Pancreas (tissue), 10 donors: ENCODE data around the gene HRG. TPM values are rescaled to one million over a fixed set of nuclear protein-coding genes. Genes with fewer than 3 reads are reported as not detected.
A peak's percentile ranks its signal among the peaks of the same experiment; 100 is the strongest.

ENCODE experiments used
- ATAC-seq, 4 donors: fragments of 200-7000 bp; cut with Tn5 transposase; one replicate each; pipeline versions ENCODE4 v1.8.0 to v1.9.1; 2020; ENCODE audit warnings: mild to moderate bottlenecking in 4 of 4, moderate library complexity in 4 of 4
- DNase-seq, 6 donors: peaks; one replicate each; pipeline ENCODE4 v3.0.0-alpha.2; 2020
- FAIRE-seq: peaks from 2 replicates; lab custom pipeline; 2012; peaks lifted over from hg19 to GRCh38; lab: Jason Lieb, UNC
- H3K27ac ChIP-seq, 4 donors: fragments of 200-600 bp; sonication (generic); 1 replicate in 3 of 4; 2 replicates in 1 of 4; pipeline versions ENCODE4 v1.5.0 to v1.8.0; 2020
- H3K27me3 ChIP-seq, 4 donors: fragments of 200-600 bp; one replicate each; pipeline ENCODE4 v1.8.0; 2021
- H3K36me3 ChIP-seq, 3 donors: fragments of 200-600 bp; sonication (generic) in 1 of 3; one replicate each; pipeline versions ENCODE4 v1.5.0 to v1.8.0; 2020 to 2021
- H3K4me1 ChIP-seq, 3 donors: fragments of 200-600 bp; one replicate each; pipeline ENCODE4 v1.8.0; 2021
- H3K4me3 ChIP-seq, 4 donors: fragments of 200-600 bp; sonication (generic) in 2 of 4; one replicate each; pipeline versions ENCODE4 v1.5.0 to v1.8.0; 2020 to 2021
- H3K9me3 ChIP-seq, 4 donors: fragments of 200-600 bp; one replicate each; pipeline ENCODE4 v1.8.0; 2021
- WGBS, 2 donors: extraction: QIAGEN DNeasy Blood & Tissue Kit; methylation state at CpG; one replicate each; pipeline ENCODE4 v1.1.7; 2013; 5-methylcytosine and 5-hydroxymethylcytosine counted together
- intact Hi-C, 3 donors: fragments of 100-400 bp; cut with DNase I; formaldehyde crosslinking; loops; one replicate each; pipeline versions ENCODE4 v1.11.1 to v1.14.2; 2022
- polyA plus RNA-seq, 2 donors: library from polyadenylated mRNA; stranded (reverse); fragments of 200-250 nt; gene quantifications; one replicate each; pipeline ENCODE4 v1.2.3, GENCODE V29; 2013
- total RNA-seq, 6 donors: library from RNA; stranded (reverse); fragmentation: NEBNext Ultra II Directional in 4 of 6; extraction: Animal tissue kit (Norgen Biotek cat#: 25700) in 4 of 6; gene quantifications; one replicate each; pipeline versions ENCODE4 v1.2.1 to v1.2.4, GENCODE V29; 2021 to 2023
- TF ChIP-seq, protein P1 (sequence below), 4 donors: fragments of 200-600 bp; sonication (generic) in 3 of 4; IDR thresholded peaks; one replicate each; pipeline versions ENCODE4 v1.5.0 to v1.8.0; 2021; ENCODE audit warnings: antibody characterized with exemption in 4 of 4
- donor health status: healthy with polysubstance abuse.
- donor health status: DM: no; HTN: no; CAD: no; lungs with moderate emphysema.
- donor health status: DM: no; HTN: no; CAD: no.
- donor health status: control.
- donor health status: control.
- donor health status: Bipolar disorder and iron deficiency.
- donor health status: DM: yes; HTN: yes; CAD: no.
- donor health status: DM: no; HTN: no; CAD: no.
- donor health status: DM: no; HTN: no; CAD: no.
- donor health status: DM: yes; HTN: yes; CAD: no.

HRG gene, protein sequence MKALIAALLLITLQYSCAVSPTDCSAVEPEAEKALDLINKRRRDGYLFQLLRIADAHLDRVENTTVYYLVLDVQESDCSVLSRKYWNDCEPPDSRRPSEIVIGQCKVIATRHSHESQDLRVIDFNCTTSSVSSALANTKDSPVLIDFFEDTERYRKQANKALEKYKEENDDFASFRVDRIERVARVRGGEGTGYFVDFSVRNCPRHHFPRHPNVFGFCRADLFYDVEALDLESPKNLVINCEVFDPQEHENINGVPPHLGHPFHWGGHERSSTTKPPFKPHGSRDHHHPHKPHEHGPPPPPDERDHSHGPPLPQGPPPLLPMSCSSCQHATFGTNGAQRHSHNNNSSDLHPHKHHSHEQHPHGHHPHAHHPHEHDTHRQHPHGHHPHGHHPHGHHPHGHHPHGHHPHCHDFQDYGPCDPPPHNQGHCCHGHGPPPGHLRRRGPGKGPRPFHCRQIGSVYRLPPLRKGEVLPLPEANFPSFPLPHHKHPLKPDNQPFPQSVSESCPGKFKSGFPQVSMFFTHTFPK
- total RNA-seq (under 1 TPM in 1 of 6 donors, not detected in 5; 0.16 TPM), polyA plus RNA-seq (not detected)

- H3K4me3 ChIP-seq: no peak within 1 kb of the TSS
- intact Hi-C loops: no loop called here
- ATAC-seq (no peak), DNase-seq (no peak), FAIRE-seq (no peak)
- 46 to 54% methylated on average over 8 of the region's 8 CpGs for WGBS, 2 donors
- H3K27me3 ChIP-seq: no peaks in the 10 kb centered on the region
- H3K9me3 ChIP-seq: no peaks in the 10 kb centered on the region
- no peaks in the 10 kb centered on the region for H3K4me1 ChIP-seq
- TF ChIP-seq, protein P1, sequence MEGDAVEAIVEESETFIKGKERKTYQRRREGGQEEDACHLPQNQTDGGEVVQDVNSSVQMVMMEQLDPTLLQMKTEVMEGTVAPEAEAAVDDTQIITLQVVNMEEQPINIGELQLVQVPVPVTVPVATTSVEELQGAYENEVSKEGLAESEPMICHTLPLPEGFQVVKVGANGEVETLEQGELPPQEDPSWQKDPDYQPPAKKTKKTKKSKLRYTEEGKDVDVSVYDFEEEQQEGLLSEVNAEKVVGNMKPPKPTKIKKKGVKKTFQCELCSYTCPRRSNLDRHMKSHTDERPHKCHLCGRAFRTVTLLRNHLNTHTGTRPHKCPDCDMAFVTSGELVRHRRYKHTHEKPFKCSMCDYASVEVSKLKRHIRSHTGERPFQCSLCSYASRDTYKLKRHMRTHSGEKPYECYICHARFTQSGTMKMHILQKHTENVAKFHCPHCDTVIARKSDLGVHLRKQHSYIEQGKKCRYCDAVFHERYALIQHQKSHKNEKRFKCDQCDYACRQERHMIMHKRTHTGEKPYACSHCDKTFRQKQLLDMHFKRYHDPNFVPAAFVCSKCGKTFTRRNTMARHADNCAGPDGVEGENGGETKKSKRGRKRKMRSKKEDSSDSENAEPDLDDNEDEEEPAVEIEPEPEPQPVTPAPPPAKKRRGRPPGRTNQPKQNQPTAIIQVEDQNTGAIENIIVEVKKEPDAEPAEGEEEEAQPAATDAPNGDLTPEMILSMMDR (IDR thresholded peaks at IDR 0.05): no peak
- no peaks in the 10 kb centered on the region for H3K36me3 ChIP-seq
- H3K27ac ChIP-seq: no peak within 1 kb of the TSS
These were observed at the start of gene HRG for GRCh38 chr3:186665625-186666188. HRG (plus strand) TSS chr3:186666014; CDS start chr3:186666032, 18 bp downstream.

GRCh38 chr3:186616299-186616617 is 49.6 kb upstream of the HRG start:
- intact Hi-C loops: loop anchor here in 1 of 3 donors (10.0 kb wide), 1 partner anchor 139 kb away; no protein-coding TSS in a partner anchor
- no peaks in the 10 kb centered on the region for H3K27me3 ChIP-seq
- FAIRE-seq (no peak), ATAC-seq (no peak), DNase-seq (no peak)
- TF ChIP-seq, protein P1 (IDR thresholded peaks at IDR 0.05): no peak
- H3K4me3 ChIP-seq: no peak overlapping the region
- H3K27ac ChIP-seq: no peak overlapping the region
- no peaks in the 10 kb centered on the region for H3K36me3 ChIP-seq
- H3K4me1 ChIP-seq: peaks cover 0 to 4% (median 0%) of the 10 kb centered on the region in 3 donors
- H3K9me3 ChIP-seq: no peaks in the 10 kb centered on the region
- 73 to 85% methylated on average over 8 of the region's 8 CpGs for WGBS, 2 donors

- TF ChIP-seq, protein P1 (IDR thresholded peaks at IDR 0.05): peak; percentile 85 to 94 (median 92)
- no peaks in the 10 kb centered on the region for H3K27me3 ChIP-seq
- intact Hi-C loops: loop anchor here in 1 of 3 donors (10.0 kb wide), 1 partner anchor 138 kb away; no protein-coding TSS in a partner anchor
- H3K4me1 ChIP-seq: peaks cover 0 to 4% (median 0%) of the 10 kb centered on the region in 3 donors
- ATAC-seq: peak; percentile 97 to 99 (median 98)
- H3K4me3 ChIP-seq: peak overlapping the region in 2 of 4 donors; percentile 10 to 21
- 14 to 17% methylated on average over 30 to 31 of the region's 31 CpGs for WGBS, 2 donors
- H3K27ac ChIP-seq: no peak overlapping the region
- no peak for FAIRE-seq
- H3K36me3 ChIP-seq: no peaks in the 10 kb centered on the region
- DNase-seq: peak; percentile 85 to 96 (median 93)
- no peaks in the 10 kb centered on the region for H3K9me3 ChIP-seq
These were observed 48.5 kb upstream of the HRG start for GRCh38 chr3:186617036-186617946.

DNA sequence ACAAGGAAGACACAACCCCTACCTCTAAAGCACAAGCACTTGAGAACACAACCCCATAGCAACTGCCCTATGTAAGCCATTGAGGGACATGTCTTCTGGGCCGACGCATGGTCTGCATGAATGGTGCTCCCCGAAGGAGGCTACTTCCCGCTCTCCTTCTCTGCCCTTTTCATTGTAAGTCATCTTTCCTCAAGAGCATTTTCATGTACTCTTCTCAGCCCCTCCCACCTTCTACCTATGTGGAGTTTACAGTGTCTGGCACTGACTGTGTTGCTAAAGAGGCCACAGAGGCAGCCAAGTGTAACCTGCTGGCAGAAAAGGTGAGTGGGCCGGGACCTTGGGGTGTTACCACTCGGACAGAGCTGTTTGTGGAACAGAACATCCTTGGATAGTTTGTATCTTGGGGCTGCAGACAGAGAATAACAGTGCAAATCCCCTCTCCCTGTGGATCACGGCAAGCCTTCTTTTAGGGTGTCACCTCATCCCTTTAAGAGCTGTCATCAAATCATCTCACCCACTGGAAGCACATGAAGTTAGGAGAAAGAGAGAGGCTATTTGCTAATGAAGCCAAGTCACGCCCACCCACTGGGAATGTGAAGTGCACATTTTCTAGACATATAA is 47.4 kb upstream of the HRG start:
- no peak for FAIRE-seq
- Histone ChIP-seq H3K9me3 (no peaks in the 10 kb centered on the region), H3K4me1 (peaks cover 0 to 4% (median 0%) of the 10 kb centered on the region in 3 donors), H3K27me3 (no peaks in the 10 kb centered on the region), H3K4me3 (no peak overlapping the region), H3K36me3 (no peaks in the 10 kb centered on the region), H3K27ac (no peak overlapping the region)
- ATAC-seq: no peak
- TF ChIP-seq, protein P1 (IDR thresholded peaks at IDR 0.05): no peak
- intact Hi-C loops: loop anchor here in 1 of 3 donors (10.0 kb wide), 1 partner anchor 136 kb away; no protein-coding TSS in a partner anchor
- no peak for DNase-seq
- WGBS, 2 donors: 83 to 84% methylated on average over 8 of the region's 8 CpGs
